OCI-M2 (cell line): ENCODE data around the gene CCDC83.

ENCODE experiments used
- DNase-seq: peaks from one replicate; lab custom pipeline; 2025; ENCODE audit not compliant: unreplicated experiment; lab: John Stamatoyannopoulos, UW

CCDC83 gene

DNA sequence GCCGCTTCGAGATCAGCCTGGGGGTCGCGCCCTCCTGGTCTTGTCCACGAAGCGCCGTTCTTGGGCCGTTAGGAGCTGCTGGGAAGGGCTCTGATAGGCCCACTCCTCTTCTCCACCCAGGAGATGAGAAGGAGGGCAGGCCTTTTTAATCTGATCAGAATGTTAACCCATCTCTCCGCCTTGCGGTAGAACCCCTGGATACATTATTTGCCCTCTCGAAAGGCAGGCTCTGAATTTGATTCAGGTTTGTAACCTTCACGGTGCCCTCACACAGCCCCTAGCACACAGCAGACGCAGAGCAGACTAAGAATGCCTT is at the start of gene CCDC83:
Gene CCDC83 (plus strand): TSS at position 43 of the 316 bp plus-strand sequence. CDS start 9,741 bp downstream, outside the sequence.
- DNase-seq, result no peak

- DNase-seq, result no peak
Observed at GRCh38 chr11:85805387-85805786, 49.8 kb upstream of the CCDC83 start.

DNA sequence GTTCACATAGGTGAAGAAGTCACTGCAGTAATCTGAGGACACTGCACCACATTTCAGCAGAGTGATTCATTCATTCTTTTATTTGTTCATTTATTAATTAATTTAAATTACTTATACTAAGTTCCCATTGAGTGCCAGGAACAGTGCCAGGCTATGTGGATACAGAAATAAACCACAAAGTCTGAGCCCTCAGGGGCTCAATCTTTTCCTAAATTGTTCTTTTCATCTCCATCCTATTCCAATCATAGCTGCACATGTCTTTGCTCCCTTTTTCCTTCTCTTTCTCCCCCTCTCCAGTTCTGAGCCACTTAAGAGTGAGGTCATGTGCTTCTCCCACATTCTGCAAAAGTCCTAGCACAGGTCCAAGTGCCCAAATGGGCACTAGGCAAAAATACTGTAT is 49.2 kb upstream of the CCDC83 start:
- no peak for DNase-seq

DNA sequence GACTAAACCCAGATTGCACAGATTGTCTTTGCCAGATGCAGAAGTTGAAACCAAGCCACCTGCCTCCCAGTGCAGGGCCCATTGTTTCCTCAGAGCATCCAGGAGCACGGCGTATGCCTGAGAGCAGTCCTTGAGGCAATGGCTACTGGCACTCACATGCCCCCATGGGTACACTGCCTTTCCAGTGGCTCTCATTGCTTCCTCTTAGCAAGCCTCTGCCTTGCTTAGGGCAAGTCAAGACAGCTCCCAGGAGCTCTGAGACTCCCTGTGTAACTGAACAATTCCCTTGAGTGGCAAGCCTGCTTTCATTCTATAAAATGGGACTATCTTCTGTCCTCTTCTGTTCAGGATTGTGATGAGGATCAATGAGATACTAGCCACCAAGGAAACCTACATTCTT is 48.3 kb upstream of the CCDC83 start:
- no peak for DNase-seq

GRCh38 chr11:85809191-85809590 is 46.0 kb upstream of the CCDC83 start:
- DNase-seq, result no peak

DNA sequence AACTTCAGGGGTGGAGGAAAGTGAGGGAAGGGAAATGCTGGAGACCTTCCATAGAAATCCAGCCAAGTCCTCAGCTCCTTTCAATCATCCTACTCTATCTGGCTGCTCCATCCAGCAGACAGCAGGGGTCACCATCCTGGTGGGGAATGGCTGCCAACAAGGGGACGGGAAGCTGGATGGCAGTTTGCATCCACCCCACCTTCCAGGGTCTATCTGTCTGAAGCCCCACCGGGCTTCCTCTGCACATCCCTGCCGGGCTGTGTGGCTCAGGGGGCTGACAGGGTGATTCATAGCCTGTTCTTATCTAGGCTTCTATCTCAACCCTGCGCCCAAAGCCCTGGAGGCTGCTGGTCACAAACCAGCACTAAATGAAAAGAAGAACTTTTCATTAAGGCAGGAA is 45.3 kb upstream of the CCDC83 start:
- no peak for DNase-seq

DNA sequence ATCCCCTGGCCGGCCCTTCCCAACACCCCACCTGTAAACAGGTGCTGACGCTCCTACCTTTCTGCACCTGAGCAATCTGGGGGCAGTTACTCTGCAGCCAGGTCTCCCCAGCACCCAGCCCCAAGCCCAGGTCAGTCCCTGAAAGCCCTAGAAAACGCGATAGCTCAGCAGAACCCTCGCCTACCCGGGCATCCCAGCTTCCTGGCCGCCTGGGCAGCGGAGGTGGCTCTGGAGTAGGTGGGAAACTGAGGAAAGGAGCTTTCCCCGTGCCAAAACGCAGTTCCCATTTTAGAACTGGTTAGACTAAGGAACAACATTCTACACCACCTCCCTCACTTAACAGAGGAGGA is 44.7 kb upstream of the CCDC83 start:
- DNase-seq, result no peak

GRCh38 chr11:85810871-85811611 is 44.1 kb upstream of the CCDC83 start, which contains the start of gene SYTL2:
TSS of gene SYTL2 (minus strand) at chr11:85811141. CDS start at chr11:85757725, 53,416 bp downstream.
- no peak for DNase-seq

DNA sequence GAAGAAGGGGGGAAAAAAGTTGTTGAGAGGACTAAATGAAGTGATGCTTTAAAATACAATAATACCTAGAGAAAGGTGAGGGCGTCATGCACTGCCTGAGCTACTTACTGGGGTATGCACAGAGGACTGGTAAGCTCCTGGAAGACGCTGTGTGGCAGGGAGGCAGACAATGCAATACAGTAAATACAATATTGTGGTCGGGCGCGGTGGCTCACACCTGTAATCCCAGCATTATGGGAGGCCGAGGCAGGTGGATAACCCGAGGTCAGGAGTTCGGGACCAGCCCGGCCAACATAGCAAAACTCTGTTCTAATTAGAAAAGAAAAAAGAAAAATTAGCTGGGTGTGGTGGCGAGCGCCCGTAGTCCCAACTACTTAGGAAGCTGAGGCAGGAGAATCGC is 43.6 kb upstream of the CCDC83 start:
- no peak for DNase-seq

GRCh38 chr11:85813721-85814120 is 41.5 kb upstream of the CCDC83 start:
- DNase-seq, result no peak

- DNase-seq, result no peak
Observed at GRCh38 chr11:85815186-85815931, 39.8 kb upstream of the CCDC83 start.

GRCh38 chr11:85819441-85819840 is 35.7 kb upstream of the CCDC83 start:
- no peak for DNase-seq

GRCh38 chr11:85821636-85822035 is 33.5 kb upstream of the CCDC83 start:
- no peak for DNase-seq

- no peak for DNase-seq
Observed at GRCh38 chr11:85822814-85823213, 32.4 kb upstream of the CCDC83 start.

DNA sequence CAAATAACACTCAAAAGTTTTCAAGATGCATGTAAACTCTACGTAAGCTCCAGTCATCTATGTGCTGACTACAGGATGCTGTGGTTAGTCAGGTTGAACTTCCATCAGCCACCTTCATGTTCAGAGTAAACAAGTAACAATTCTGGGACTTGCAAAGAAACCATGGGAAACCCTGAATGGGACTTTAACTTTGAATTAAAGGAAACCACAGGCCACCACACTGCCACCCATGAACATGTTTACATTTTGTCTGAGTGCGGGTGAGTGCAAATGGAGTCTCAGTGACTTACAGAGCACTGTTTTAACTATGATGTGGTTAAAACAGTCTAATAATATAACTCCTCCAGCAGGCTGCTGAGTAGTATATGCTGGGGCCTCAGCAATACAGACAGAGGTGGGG is 31.4 kb upstream of the CCDC83 start:
- DNase-seq, result no peak

GRCh38 chr11:85825616-85826015 is 29.6 kb upstream of the CCDC83 start:
- no peak for DNase-seq

GRCh38 chr11:85826116-85826855 is 28.9 kb upstream of the CCDC83 start:
- no peak for DNase-seq

GRCh38 chr11:85827748-85828639 is 27.2 kb upstream of the CCDC83 start:
- no peak for DNase-seq

DNA sequence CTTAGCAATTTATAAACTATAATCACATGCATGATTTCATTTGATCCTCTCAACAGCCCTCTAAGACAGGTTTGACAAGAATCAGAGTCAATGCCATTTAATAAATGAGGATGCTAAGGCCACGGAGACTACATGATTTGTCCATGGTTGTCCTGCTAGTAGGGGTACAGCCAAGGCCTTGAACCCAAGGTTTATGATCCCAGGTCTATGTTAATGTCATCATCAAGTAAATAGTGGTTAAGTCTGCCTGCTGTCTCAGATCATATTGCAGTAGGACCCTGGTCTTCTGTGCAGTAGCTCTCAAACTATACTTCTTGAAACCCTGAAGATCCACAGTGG is 26.6 kb upstream of the CCDC83 start:
- no peak for DNase-seq

- DNase-seq, result no peak
Observed at GRCh38 chr11:85829172-85829571, 26.0 kb upstream of the CCDC83 start.

GRCh38 chr11:85831050-85831449 is 24.1 kb upstream of the CCDC83 start:
- DNase-seq, result no peak
